Activated CD4-positive, alpha-beta T cell treated with anti-CD3 and anti-CD28 coated beads, Interleukin-2, amount 50 U/mL, for 4 hours (primary cell): Measurements from ENCODE around the gene RBFOX1.

Source experiments
- DNase-seq, 2 experiments: peaks; one replicate each; pipeline ENCODE4 v3.0.0-alpha.2; 2020

The RBFOX1 gene

DNA sequence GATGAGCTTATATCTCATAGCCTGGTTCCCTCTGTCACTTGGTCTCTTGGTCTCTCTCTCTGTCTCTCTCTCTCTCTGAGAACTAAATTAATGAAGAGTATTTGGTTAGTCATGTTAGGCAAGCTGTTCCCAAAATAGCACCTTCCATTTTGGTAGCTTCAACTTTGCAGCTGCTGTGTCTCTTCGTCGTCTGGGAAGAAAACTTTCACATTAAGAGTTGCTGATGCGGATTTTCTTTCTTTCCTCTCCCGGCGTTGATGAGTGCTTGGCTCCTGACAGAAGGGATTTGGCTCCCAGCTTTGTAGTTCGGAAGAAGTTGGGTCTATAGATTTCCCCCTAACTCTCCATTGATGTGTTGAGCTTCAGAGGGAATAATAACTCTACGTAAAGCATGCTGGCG, at the start of gene RBFOX1:
Gene RBFOX1 (plus strand): TSS at position 235 of the 400 bp plus-strand sequence.
- no peak for DNase-seq

DNA sequence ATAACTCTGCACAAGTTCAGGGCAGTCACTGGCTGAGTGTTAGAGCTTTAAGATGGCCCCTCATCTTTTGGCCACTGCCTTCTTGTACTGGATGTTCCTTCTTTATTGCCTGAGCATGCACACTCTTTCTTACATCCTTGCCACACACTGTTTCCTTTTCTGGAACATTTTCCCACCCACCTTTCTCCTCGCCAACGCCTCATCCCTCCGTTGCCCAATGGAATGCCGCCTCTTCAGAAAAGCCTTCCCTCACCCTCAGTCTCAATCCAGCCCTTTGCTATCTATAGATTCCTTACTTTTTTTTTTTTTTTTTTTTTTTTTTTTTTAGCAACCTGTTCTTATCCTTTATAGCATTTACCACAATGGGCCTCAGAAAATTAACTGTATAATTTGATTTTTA, 47.9 kb upstream of the RBFOX1 start:
- no peak for DNase-seq

DNA sequence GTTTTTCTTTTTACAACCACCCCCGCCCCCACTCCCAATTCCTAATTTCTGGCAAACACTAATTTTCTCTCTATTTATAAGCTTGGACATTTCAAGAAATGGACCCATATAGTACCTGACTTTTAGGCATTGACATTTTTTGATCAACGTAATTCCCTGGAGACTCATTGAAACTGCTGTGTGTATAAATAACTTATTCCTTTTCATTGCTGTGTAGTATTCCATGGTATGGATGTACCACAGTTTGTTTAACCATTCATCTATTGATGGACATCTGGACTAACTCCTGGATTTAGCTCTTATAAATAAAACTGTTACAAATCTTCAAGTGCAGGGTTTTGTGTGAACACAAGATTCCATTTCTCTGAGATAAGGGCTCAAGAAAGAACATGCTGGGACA, 47.1 kb upstream of the RBFOX1 start:
- no peak for DNase-seq

DNA sequence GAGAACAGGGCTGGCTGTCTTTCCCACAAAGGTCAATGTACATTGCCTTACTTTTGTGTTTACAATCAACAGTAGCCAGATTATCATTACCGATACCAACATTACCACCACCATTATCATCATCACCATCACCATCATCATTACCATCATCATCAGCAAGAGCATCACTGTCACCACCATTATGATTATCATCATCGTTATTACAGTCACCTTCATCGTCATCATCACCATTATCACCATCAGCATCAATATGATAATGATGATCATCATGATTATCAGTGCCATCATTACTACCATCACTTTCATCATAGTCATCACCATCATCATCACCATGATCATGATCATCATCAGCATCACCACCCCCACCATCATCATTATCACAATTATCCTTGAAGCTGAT, 43.3 kb upstream of the RBFOX1 start:
- no peak for DNase-seq

DNA sequence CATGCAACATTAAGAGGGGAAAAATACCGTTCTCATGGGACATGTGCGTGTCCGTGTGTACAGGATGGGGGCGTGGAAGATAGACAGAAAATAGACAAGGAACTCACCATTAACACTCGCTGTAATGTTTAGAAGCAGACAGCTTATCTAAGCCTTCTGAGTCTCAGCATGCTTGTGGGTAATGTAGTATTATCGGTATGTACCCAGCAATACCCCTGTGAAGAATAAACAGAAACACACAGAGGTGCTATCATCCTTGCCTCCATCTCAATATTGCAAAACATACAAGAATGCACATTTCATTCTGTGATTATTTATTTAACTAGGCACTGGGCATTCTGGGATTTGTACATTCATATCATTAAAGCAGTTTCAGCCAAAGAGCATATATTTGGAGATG, 42.0 kb upstream of the RBFOX1 start:
- no peak for DNase-seq

DNA sequence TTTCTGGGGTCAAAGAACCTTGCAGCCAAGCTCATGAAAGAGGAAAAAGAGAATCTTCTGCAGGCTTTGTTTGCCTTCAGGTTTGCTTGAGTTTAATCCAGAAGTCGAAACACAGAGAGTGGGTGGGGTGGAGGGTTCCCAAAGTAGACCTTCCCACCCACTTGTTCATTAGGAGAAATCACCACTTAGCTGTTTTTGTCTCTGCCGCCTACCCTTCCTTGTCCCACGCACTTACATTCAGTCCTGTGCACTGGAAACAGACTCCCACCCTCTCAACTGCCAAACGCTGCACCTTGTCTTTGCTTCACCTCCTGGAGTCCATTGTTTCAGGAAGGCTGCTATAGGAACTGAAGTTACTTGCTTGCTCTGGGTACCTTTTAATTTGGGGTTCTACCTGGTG, 38.6 kb upstream of the RBFOX1 start:
- no peak for DNase-seq

DNA sequence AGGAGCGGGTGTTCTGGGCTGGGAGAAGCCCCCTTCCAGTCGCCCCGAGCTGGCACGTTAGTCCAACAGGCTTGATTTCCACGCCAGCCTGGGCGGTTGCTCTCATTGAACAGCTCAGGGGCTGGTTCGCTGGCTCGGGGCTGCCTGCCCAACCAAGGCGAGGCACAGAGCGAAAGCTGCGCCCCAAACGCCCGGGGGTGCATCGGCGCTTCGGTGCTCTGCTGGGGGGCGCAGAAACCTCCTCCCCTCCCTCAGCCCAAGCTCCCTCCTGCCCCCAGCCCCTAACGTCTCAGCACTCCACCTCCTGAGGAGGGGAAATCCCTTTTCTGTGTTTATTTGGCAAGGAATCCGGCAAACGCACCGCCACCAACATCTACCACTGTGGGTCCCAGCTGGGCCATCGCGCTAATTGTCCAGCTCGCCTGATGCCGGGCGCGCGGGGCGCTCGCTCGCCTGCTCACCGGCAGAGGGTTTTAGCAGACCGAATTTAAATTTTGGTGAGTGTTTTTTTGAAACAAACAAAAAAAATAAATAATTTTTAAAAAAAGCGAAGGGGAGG, 29.5 kb upstream of the RBFOX1 start:
- DNase-seq = no peak

DNA sequence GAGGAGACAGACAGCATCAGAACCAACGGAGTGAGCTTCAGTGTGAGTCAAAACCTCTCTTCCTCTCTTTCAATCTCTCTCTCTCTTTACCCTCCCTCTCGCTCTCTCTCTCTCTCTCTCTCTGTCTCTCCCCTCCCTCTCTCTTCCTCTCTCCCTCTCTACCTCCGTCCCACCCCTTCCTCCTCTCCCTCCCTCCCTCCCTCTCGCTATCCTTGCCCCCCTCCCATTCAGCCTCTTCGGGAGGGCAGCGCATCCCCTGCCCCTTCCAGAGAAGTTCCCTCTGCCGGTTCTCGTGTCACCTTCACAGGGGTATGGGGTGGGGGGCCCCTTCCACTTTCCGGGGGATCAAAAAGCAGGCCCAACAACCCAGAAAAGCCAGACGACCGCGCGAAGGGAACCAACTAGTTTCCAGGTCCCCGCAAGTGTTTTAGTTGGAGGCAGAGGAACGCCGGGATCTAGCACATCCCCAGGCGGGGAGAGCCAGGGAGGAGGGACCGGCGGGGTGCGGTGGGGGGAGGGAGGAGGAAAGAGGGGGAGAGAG, 28.9 kb upstream of the RBFOX1 start:
- no peak for DNase-seq

DNA sequence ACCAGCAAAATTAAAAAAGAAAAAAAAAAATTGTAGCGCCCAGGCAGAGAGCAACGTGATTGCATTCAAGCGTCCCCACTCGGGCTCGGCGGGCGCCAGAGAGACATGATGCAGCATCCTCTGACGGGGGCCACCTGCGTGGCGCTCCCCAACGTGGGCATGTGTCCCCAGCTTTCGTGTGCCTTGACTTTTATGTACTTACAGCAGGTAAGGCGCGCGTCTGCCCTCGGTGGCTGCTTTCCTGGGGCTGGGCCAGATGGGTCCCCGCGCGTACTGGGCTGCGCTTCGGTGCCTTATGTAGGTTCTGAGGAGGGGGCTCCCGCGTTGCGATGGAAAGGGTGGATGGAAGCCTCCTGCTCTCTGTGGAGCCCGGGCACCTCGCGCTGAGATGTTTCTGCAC, 28.4 kb upstream of the RBFOX1 start:
- no peak for DNase-seq

DNA sequence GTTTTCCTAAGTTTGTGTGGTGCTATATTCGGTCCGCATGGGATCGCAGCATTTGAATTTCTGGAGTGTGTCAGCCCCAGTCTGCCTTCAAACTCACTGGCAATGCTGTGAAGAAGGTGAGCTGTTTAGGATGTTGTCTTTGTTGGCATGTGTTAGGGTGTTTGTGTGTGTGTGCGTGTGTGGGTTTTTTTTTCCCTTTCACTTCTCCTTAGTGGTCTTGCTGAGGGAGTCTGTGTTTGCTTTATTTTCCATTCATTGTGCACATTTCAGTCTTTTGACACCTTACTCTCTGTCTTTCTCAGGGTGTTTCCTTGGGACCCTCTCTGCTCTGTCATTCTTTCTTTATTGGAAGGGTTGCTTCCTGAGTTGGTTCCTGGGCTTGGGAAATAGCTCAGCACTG, 27.7 kb upstream of the RBFOX1 start:
- DNase-seq = no peak

DNA sequence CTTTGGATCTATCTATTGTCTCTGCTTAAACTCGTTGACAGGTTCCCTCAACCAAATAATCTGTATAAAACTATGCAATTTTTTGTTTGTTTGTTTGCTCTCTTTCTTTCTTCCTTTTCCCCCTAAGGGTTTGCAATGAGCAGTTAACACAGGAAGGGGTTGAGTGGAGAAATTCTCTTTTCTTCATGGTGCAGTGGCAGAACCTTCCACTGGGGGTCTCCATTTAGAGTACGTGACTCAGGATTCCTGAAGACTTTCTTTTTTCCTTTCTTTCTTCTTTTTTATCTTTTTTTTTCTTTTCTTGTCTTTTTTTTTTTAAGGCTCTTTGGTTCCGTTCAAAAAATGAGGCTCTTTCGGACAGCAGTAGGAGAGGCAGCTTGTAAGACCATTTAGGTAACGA, 19.5 kb upstream of the RBFOX1 start:
- DNase-seq = no peak

DNA sequence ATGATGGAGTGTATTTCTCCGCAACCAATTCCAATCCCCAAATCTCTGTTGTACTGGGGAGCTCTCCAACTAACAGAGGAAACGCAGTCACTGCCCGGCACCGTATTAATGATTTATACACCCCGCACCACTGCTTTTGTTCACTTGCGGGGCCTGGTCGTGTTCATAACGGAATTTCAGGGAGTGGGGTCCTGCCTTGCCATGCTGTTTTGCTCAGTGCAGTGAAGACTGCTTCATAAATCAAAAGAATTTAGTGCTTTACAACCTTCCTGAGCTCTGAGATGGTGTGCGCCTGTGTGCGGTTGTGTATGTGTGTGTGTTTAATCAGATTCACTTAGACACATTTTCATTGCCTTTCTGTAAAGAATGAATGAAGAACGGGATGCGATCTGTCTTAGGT, 18.5 kb upstream of the RBFOX1 start:
- DNase-seq = no peak

DNA sequence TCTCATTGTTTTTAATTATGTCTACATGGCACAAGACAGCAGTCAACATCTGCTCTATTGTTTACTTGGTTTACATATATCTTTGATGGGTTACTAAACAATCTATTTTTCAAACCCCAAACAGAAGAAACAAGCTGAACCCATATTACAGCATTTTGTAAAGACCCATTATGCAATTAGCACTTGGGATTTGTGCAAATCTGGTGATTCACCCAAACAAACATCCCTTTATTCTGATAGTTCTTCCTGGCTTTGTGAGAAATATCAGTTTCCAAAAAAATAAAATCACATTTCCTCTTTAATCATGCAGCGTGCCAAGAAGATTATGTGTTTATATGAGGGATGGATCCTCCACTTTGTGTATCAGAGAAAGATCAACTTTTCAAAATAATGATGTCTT, 16.8 kb upstream of the RBFOX1 start:
- DNase-seq = no peak

DNA sequence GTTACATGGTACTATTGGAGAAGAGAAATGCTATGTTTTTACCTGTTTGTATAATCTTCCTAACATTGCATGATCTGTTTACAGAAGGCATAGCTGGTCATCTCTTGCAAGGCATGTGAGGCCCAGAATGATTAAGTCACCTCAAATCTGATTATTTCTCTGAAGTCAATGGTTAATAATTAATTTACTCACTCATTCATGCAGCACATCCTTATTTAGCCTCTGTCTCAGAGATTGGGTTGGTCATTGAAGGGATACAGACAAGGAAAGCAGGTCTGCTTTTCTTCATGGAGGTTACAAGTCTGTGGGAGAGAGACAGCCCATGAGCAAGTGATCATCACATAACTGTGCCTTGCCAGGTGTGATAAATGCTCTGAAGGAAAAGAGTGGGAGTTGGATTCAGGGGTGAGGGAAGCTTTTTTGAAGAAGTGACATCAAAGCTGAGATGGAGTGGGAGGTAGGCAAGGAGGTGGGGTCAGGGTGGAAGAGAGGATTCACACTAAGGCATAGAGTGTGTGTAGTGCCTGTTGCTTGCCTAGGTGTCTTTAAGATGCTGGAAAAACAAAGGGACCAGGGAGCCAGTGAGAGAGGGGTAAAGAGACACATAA, 16.3 kb upstream of the RBFOX1 start:
- DNase-seq = no peak

DNA sequence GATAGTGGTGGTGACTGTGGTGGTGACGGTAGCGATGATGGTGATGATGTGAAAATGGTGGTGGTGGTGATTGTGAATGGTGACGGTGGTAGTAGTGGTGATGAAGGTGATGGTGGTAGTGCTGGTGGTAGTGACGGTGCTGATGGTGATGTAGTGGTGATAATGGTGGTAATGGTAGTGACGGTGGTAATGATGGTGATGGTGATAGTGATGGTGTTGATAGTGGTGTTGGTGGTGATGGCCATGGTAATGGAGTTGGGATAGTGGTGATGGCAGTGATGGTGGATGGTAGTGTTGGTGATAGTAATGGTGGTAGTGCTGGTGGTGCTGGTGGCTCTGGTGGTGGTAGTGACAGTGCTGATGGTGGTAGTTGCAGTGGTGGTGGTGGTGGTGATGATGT, 14.7 kb upstream of the RBFOX1 start:
- DNase-seq = no peak

DNA sequence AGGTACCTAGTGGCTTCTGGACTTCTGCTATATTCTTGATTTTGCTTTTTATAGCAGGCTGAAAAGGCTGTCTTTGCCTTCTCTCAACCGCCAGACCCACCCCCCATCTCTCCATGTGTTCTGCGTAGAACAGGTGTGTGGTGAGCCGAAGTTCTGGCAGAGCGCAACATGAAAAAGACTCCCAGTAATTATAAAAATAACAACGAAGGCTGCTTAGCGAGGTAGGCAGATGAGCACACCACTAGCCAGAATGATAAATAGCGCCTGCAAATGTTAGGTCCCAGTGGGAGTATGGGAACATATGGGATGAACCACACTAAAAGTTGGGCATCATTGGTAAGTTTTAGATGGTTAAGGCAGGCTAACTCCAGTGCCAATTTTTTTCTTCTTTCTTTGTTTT, 14.0 kb upstream of the RBFOX1 start:
- no peak for DNase-seq

DNA sequence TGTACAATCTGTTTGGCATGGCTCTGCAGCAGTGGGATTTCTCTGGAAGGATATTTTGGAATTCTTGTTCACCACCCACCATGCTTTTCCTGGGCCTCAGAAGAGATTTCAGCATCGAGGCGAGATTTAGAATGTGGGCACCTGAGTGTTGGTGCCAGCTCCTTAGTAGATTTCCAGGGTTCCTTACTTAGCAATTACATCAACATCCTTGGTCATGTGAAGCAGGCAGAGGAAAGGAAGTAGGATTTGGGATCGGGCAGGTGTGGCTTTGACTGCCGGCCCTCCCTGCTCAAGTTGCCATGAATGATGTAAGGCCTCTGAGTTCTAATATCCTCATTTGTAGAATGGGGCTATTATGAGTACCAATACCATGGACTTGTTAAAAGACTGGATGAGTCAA, 13.1 kb upstream of the RBFOX1 start:
- DNase-seq = no peak

DNA sequence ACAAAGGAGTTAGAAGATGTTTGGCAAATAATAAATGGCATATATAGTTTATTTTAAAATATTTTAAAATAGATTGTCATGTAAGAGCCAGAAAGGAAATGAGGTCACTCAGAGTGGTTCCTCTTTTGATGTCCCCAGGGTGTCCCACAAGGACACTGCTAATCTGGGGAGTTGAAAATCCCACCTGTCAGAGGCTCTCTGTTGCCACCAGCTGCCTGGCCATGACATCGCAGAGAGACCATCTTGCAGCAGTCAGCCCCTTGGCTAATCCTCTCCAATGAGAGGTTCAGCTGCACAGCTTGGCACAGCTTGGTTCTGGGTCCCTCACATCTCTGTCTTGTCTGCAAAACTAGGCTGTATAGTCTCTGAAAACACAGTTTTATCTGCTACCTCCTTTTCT, 11.0 kb upstream of the RBFOX1 start:
- DNase-seq = no peak

DNA sequence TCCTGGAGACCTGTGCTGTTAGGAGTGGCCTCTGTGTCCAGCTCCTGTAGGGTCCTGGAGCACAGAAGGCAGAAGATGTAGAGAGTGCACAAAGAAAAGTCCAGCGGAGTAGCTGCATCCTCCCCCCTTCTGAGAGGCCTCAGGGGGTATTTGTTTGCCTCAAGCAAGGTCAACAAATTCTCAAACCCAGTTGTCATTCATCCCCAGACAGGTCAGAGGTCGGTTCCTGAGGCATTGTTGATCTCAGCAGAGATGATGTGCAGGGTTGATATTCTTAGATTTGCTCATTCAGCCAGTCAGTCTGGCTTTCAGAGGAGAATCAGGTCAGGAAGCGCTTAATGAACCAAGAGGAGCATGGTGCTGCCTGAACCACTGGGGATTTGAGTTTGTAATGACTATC, 8.3 kb upstream of the RBFOX1 start:
- no peak for DNase-seq

DNA sequence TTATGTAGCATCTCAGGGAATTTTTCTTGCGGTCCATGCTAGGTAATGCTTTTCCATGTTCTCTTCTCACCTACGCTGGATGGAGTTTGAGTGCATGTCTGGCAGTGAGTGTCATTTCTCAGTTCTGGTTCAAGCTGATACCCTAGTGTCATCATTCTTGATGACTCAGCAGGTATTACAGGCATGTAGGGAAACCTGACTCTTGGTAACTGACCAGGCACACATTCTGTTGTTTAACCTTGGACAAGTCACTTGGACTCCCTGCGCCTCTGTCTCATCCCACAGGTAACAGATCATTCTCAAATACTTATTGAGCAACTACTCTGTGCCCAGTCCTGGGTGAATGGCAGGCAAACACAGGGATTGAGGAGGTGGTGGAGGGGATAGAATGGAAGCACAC, 6.8 kb upstream of the RBFOX1 start:
- DNase-seq = no peak

DNA sequence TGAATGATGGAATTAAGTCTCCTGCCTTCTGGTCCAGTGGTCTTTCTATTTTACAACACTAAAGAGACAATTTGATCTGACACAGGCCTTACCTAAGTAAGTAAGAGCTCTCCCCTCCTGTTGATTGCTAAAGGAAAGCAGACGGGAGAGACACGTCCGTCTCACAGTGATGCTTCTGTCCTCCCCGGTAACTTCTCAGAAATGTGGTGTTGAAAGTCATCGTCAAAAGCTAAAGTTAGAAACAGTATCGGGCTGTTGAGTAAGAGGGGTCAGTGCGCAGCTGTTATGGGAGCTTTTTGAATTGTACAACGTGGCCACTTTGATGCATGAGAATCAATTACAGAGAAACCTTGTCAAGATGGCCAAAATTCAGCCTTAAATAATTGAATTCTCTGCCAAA, 1.9 kb upstream of the RBFOX1 start:
- DNase-seq = no peak

DNA sequence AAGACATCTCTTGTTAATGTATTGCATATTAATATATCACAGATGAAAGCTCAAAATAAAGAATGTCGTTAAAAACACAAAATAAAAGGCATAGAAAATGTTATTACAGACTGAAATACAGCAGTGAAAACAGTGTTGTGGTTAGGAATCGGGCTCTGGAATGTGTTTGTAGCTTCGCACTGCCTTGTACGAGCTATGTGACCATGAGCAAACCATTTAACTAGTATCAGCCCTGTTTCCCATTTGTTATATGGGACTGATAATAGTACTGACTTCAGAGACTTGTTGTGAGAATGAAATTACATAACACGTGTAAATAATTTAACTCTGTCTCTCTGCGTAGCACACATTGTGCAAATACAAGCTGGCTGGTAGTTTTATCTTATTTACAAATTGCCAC, 648 bp upstream of the RBFOX1 start:
- no peak for DNase-seq

DNA sequence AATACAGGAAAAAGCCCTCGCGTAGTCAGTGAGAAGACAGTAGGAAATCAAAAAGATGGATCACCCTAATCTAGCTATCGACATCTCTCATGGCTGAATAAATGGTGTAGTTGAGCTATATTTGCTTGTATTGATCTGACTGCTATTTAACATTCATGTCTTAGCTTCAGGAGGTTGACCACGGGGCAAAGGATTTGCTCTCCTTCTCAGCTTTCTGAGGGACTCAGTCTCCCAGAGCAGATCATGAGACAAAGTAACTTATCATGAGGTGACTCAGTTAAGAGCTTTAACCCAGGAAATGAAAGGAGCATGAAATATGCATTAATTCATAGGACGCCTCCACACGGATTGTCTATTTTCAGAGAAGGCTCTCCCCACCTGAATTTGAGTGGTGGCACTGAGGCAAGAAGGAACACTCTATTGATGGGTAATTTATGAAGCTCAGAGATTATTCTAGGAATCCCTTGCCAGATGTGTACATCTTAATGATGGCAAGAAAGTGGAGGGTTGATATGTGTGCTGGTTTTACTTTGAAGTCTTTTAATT, 608 bp downstream of the RBFOX1 start:
- DNase-seq = no peak

DNA sequence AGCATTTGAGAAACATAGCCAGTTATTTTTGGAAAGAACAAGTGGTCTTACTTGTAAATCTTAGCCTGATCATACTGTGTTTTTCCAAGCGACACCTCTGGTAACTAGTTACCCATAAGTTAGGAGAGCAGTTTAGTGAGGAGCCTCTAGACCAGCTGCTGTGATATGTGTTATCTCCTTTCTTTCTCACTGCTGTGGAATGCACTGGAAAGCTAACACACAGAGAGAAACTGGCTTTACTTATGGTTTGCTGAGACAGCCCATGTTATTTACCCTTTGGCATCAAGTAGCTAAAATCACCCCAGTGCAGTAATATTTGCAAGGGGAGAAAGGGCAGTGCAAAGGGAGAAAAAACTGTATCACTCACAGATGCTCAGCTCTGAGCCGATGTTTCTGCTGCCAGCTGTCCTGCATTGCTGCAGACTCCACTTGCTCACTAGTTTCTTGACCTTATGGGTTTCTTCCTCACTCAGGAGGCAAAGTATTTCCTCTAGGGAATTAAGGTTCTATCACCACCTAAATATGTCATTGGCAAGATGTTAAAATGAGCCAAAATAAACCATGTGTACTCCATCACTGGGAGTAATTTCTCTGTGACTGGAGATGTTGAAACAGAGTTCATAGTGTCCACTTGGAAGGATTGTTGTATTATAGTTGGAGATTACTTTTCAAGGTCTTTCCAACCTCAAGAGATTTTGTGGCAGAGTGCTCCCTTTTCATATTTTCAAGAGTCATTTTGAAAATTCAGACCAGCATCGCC, 2.3 kb downstream of the RBFOX1 start:
- DNase-seq = no peak
